Measurements from ENCODE around the gene HSBP1L1. TPM values are rescaled to one million over a fixed set of nuclear protein-coding genes. Genes with fewer than 3 reads are reported as not detected.

HSBP1L1 gene
- total RNA-seq, 2 experiments from 2014 or later = 11.2 to 14.5 TPM

DNA sequence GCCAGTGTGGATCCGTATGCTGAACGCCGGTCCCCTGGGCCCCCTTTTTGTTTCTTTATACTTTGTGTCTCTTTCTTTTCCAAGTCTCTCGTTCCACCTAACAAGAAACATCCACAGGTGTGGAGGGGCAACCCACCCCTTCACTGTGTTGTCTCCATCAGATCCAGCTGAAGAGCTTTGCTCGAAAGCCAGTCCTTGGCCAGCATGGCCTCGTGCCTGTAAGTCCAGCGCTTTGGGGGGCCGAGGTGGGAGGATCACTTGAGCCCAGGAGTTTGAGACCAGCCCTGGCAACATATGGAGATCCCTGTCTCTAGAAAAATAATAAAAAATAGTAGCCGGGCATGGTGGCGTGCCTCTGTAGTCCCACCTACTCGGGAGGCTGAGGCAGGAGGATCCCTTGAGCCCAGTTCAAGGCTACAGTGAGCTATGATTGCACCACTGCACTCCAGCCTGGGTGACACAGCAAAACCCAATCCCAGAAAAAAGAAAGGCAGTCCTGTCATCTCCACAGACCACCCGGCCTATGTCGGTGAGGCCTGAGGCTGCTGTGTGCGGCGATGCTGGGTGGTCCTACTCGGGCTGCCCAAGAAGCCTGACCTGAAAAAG, 3.4 kb upstream of the HSBP1L1 start:
- Mint-ChIP-seq H3K4me1 (peaks cover 27% of the 10 kb centered on the region), H3K4me3 (no peak overlapping the region), H3K27ac (no peak overlapping the region), H3K27me3 (no peaks in the 10 kb centered on the region), H3K9me3 (no peaks in the 10 kb centered on the region), H3K36me3 (peaks cover 5% of the 10 kb centered on the region)
- no peak for DNase-seq

DNA sequence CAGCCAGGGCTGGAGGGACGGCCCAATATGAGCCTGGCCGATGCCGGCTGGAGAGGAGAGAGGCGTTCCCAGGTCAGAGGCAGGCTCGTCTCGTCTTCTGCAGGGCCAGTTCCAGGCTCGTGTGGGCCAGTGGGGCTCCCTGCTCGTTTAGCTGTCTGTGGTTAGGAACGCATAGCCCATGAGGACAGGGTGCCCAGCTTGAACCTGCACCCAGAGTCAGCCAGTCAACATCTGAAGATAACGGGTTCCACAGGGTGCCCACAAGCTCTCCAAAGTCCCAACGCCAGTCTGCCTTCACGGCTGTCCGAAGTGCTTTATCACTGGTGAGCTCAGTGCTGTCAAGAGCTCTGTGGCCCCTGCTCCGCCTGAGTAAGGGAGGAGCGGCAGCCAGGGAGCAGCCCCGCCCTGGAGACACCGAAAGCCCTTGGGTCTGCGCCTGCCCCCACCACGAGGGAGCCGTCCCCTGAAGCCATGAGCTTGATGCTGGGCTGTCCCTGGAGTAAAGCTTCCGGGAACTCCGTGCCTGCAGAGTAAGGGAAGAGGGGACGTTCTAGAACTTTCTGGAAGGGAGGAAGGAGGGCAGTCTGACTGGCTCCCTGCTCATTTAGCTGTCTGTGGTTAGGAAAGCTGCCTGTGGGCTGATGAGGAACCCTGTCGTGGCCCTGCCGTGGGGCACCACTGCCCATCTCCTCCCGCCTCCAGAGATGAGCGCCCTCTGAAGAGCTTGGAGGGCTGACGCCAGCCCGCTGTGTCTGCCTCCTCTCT, 2.7 kb upstream of the HSBP1L1 start:
- DNase-seq = no peak
- Mint-ChIP-seq H3K9me3 (no peaks in the 10 kb centered on the region), H3K36me3 (peaks cover 5% of the 10 kb centered on the region), H3K27ac (no peak overlapping the region), H3K4me3 (no peak overlapping the region), H3K4me1 (peaks cover 27% of the 10 kb centered on the region), H3K27me3 (no peaks in the 10 kb centered on the region)

DNA sequence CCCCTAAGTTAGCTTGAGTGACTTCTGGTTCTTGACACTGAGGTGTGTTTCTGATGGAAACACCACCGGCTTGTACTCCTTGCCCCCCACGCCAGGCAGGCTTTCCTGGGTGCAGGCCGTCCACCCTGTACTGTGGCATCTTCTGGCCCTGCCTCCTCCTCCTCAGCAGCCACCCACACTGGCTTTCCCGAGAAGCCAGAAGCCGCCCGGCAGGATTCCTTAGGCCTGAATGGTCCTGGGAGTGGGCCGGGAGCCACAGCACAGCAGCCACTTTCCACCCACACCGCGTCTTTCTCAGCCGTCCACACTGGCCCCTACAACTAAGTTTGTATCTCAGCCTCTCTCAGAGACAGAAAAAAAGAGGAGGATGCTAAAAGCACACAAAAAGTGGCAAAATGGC, 2.1 kb upstream of the HSBP1L1 start:
- Mint-ChIP-seq H3K36me3 (peaks cover 8% of the 10 kb centered on the region), H3K9me3 (no peaks in the 10 kb centered on the region), H3K27me3 (no peaks in the 10 kb centered on the region), H3K27ac (no peak overlapping the region), H3K4me1 (peaks cover 29% of the 10 kb centered on the region), H3K4me3 (no peak overlapping the region)
- no peak for DNase-seq

DNA sequence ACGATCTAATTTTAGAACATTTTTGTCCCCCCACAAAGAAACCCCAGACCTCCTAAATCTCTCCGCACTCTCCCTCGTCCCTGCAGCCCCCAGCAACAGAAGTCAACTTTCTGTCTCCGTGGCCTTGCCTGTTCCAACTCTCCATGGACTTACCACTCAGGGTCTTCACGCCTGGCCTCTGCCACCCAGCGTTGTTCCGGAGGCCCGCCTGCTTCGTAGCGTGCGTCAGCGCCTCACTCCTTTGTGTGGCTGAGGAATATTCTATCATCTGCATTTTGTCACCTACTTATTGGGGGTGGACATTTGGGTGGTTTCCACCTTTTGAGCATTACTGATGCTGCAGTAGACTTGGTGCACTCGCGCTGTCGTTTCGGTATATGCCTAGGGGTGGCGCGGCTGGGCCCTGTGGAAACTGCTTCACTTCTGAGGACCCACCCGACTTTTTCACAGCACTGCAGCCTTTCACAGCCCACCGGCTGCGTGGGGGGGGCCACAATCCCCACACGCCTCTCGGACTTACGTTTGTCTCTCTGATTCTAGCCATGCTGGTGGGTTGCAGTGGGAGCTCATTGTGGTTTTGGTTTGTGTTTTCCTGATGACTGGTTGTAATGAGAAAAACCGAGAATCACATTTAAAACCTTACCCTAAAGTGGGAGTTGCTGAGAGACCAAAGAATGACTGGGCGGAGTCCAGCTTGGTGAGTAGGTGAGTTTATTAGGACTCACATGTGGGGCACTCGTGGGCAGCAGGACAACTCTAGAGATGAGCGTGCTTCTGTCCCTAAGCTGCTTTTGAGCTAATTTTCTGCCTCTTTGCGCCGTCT, 1.4 kb upstream of the HSBP1L1 start:
- H3K27me3 Mint-ChIP-seq = no peaks in the 10 kb centered on the region
- peak overlapping the region; percentile 26 for H3K27ac Mint-ChIP-seq
- H3K9me3 Mint-ChIP-seq = no peaks in the 10 kb centered on the region
- H3K4me3 Mint-ChIP-seq = peak overlapping the region; percentile 22
- H3K36me3 Mint-ChIP-seq = peaks cover 8% of the 10 kb centered on the region
- peaks cover 29% of the 10 kb centered on the region for H3K4me1 Mint-ChIP-seq
- DNase-seq = peak; percentile 35

DNA sequence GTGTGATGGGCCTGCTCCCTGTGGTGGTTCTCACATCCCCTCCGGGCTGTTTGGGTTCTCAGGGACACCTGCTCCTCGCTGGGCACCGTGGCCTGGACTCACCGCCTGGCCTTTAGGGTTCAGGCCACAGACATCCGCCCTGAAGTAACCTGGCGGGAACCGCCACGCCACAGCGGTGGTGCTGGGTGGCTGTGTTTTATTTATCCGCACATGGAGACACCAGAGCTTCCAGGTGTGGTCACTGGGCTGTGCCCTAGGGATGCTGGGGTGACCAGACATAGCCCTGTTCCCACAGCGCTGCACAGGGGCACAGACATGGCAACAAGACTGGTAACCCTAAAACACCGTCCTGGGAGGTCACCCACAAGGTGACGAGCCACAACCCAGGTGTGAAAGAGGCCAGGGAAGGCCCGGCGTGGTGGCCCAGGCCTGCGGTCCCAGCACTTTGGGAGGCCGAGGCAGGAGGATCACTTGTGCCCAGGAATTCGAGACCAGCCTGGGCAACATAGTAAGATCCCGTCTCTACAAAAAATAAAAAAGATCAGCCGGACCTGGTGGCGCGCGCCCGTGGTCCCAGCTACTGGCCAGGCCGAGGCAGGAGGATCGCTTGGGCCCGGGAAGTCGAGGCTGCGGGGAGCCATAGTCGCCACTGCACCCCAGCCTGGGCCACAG, 649 bp upstream of the HSBP1L1 start:
- peaks cover 29% of the 10 kb centered on the region for H3K4me1 Mint-ChIP-seq
- no peaks in the 10 kb centered on the region for H3K27me3 Mint-ChIP-seq
- DNase-seq = no peak
- H3K9me3 Mint-ChIP-seq = no peaks in the 10 kb centered on the region
- H3K4me3 Mint-ChIP-seq = peak overlapping the region; percentile 54
- peak overlapping the region; percentile 8 for H3K27ac Mint-ChIP-seq
- H3K36me3 Mint-ChIP-seq = peaks cover 8% of the 10 kb centered on the region

DNA sequence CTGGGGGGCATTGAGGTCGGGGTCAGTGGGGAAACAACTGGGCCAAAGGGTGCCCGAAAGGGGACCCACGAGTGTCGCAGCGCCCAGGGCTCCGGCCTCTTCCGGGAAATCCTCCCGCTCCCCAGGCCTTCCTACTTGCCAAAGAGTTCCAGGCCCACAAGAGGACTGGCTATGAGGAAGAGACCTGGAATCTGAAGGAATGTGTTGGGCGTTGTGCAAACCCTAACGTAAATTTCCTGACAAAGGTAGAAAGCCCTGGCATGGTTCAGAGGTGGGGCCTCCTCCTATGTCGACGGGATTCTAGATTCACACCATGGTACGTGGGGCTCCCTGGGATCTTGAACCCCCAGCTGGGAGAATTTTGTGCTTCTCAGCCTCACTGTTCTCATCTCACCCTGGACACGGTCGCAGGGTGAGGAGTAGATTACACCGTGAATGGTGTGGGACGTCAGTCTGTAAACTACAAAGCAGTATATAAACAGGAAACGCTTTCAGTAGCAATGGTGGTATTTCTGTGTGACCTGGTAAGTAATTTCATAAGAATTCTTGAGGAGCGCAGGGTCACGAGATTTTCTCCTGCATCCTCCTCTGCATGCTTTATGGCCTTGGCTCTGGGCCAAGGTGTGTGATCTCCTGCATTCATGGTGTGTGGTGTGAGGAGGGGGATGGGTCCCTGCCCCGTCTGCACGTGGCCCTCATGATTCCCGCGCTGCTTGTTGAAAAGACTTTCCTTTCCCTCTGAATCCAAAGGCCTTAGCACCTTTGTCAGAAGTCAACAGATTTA, 868 bp downstream of the HSBP1L1 start:
- Mint-ChIP-seq H3K9me3 (no peaks in the 10 kb centered on the region), H3K36me3 (peaks cover 12% of the 10 kb centered on the region), H3K4me3 (peak overlapping the region; percentile 78), H3K4me1 (peaks cover 24% of the 10 kb centered on the region), H3K27me3 (no peaks in the 10 kb centered on the region), H3K27ac (peak overlapping the region; percentile 87)
- peak; percentile 31 for DNase-seq

DNA sequence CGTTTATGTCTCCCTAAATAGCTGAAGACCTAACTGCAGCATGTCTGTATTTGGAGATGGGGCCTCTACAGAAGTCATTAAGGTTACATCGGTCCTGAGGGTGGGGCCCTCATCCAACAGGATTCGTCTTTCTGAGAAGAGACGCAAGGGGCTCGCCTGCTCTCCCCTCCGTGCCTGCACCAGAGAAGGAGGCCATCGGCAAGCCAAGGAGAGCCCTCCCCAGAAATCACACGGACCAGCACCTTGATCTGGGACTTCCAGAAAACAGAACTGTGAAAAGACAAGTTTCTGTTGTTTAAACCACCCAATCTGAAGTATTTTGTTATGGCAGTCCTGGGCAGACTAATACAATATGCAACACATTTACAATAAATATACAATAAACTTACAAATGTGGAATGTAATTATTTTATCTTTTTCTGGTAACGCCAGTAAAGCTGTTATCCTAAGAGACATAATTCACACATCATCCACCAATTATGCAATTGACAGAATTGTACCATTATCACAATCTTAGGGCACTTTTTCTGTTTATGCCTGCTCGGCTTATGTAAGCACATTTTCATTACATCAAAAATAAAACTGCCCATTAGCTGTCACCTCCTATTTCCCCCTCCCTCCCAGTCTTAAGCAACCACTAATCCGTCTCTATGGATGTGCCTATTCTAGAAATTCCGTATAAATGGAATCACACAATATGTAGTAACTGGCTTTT, 6.1 kb downstream of the HSBP1L1 start:
- no peak for DNase-seq
- H3K27me3 Mint-ChIP-seq = no peaks in the 10 kb centered on the region
- peak overlapping the region; percentile 12 for H3K27ac Mint-ChIP-seq
- H3K4me3 Mint-ChIP-seq = no peak overlapping the region
- no peaks in the 10 kb centered on the region for H3K9me3 Mint-ChIP-seq
- peaks cover 3% of the 10 kb centered on the region for H3K4me1 Mint-ChIP-seq
- H3K36me3 Mint-ChIP-seq = peaks cover 22% of the 10 kb centered on the region

DNA sequence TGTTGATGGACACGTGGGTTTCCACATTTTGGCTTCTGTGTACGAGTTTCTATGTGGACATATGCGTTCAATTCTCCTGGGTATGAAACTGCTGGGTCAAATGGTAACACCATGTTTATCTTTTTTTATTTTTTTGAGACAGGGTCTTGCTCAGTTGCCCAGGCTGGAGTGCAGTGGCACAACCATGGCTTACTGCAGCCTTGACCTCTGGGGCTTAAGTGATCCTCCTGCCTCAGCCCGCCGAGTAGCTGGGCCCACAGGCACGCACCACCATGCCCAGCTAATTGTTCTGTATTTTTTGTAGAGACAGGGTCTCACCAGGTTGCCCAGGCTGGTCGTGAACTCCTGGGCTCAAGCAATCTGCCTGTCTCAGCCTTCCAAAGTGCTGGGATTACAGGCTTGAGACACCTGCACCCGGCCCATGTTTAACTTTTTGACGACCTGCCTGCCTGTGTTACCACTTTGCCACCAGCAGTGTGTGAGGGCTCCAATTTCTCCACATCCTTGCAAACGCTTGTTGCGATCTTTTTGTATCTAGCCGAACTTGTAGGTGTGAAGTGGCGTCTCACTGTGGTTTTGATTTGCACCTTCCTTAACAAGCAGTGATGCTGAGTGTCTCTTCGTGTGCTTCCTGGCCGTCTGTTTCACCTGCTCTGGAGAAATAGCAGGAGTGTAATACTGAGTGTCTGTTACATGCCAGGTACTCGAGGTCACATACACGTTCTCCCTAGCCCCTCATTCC, 6.9 kb downstream of the HSBP1L1 start:
- Mint-ChIP-seq H3K27ac (no peak overlapping the region), H3K27me3 (no peaks in the 10 kb centered on the region), H3K4me3 (no peak overlapping the region), H3K9me3 (no peaks in the 10 kb centered on the region), H3K4me1 (peaks cover 2% of the 10 kb centered on the region), H3K36me3 (peaks cover 21% of the 10 kb centered on the region)
- no peak for DNase-seq

DNA sequence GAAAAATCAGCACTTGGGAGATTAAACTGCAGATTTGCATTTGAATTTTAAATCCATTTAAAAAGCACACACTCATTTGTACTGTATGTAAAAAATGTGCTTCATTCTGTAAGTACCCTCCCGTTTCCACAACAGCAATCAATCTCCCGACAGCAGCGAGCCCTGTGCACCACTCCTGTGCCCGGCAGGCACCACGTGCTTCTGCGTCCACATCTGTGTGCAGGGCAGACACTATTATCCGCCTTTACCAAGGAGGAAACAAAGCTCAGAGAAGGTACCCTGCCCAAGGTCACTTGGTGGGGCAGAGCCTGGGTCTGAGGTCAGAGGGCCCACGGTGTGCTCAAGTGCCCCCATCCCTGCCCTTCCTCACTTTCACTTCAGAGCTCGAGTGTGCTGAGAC, 7.5 kb downstream of the HSBP1L1 start:
- Mint-ChIP-seq H3K27me3 (no peaks in the 10 kb centered on the region), H3K27ac (peak overlapping the region; percentile 36), H3K4me1 (peaks cover 2% of the 10 kb centered on the region), H3K9me3 (no peaks in the 10 kb centered on the region), H3K36me3 (peaks cover 20% of the 10 kb centered on the region), H3K4me3 (no peak overlapping the region)
- no peak for DNase-seq

DNA sequence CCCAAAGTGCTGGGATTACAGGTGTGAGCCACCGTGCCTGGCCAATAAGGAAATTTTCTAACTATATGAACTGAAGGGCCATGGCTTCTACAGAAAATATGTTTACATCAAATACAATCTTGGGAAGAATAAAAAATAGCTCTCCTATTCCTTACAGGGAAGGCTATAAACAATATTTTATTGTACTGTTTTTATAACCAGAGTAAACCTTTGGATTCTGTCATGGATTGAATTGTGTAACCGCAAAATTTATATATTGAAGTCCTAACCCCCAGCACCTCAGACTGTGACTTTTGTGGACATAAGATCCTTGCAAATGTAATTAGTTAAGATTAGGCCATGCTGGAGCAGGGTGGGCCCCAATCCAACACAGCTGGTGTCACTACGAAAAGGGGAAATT, 8.3 kb downstream of the HSBP1L1 start:
- Mint-ChIP-seq H3K36me3 (peaks cover 17% of the 10 kb centered on the region), H3K4me1 (peaks cover under 1% of the 10 kb centered on the region)
- no peak for DNase-seq

DNA sequence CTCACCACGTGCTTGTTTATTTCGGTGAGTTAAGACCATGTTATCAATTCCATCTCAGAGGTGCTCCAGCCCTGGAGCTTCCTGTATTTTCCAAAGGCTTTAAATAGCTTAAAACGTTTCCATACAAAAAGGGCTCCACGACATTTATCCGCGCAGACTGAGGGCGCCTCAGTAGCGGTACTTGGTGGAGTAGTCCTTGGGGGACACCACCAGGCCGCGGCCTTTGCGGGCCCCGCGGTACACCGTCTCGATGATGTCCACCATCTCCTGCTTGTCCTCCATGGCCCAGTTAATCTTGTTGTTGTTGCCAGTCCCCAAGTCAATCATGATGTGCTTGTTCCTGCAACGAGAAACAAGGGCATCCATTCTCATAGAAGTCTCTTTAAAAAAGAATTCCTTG, 9.1 kb downstream of the HSBP1L1 start:
- Mint-ChIP-seq H3K9me3 (no peaks in the 10 kb centered on the region), H3K4me3 (no peak overlapping the region), H3K27me3 (no peaks in the 10 kb centered on the region), H3K27ac (no peak overlapping the region), H3K4me1 (peaks cover 4% of the 10 kb centered on the region), H3K36me3 (peaks cover 17% of the 10 kb centered on the region)
- no peak for DNase-seq

More for the DNA sequence above, 8.3 kb downstream of the HSBP1L1 start:
- Mint-ChIP-seq H3K9me3 (no peaks in the 10 kb centered on the region), H3K27ac (no peak overlapping the region), H3K4me3 (no peak overlapping the region), H3K27me3 (no peaks in the 10 kb centered on the region)

DNA sequence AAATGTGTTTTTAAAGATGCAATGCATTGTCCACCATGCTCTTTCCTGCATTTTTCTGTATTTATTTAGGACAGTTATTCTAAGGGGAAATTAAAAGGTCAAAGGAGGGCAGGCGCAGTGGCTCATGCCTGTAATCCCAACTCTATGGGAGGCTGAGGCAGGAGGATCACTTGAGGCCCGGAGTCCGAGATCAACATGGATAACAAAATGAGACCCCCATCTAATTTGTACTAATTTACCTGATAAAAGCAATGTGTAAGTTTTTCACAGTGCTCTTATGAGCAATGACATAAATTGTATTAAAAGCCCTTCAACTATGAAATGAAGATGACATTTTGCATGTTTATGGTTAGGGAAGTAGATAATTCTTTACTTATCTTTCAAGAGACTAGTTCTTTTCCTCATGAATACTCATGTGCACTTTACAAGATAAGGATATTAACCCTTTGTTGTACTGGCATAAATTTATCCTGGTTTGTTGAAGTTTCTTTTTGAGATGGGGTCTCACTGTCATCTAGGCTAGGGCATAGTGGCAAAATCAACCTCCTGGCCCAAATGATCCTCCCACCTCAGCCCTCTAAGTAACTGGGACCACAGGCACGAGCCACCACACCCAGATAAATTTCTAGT, 9.7 kb downstream of the HSBP1L1 start:
- no peaks in the 10 kb centered on the region for H3K27me3 Mint-ChIP-seq
- H3K36me3 Mint-ChIP-seq = peaks cover 18% of the 10 kb centered on the region
- no peaks in the 10 kb centered on the region for H3K9me3 Mint-ChIP-seq
- peaks cover 4% of the 10 kb centered on the region for H3K4me1 Mint-ChIP-seq
- H3K4me3 Mint-ChIP-seq = no peak overlapping the region
- DNase-seq = no peak
- no peak overlapping the region for H3K27ac Mint-ChIP-seq

DNA sequence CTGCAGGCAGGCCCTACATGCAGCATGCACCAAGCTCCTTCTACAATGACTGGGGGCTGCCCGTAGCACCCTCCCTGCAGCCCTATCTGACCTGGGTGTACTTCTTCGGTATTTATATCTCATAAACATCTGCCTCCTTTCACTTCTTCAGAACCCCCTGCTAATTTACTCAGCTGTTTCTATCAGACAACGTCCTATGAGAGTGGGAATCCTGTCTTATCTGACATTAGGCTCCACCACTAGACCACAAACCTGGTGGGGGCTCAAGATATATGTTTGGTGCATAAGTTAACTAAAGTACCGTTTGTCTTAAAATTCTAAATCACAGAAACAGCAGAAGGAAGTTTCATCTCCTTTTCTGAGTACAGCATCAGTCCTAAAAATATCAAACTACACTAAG, 10.6 kb downstream of the HSBP1L1 start:
- Mint-ChIP-seq H3K27ac (no peak overlapping the region), H3K4me1 (peaks cover 13% of the 10 kb centered on the region), H3K9me3 (no peaks in the 10 kb centered on the region), H3K4me3 (no peak overlapping the region), H3K27me3 (no peaks in the 10 kb centered on the region), H3K36me3 (peaks cover 22% of the 10 kb centered on the region)
- DNase-seq = no peak

Data from activated naive CD8-positive, alpha-beta T cell treated with anti-CD3 and anti-CD28 coated beads for 36 hours (primary cell).